Metanephros (tissue), 1 donor: Measurements from ENCODE around the gene EXOC3. TPM values are rescaled to one million over a fixed set of nuclear protein-coding genes. Genes with fewer than 3 reads are reported as not detected.

Experiments
- total RNA-seq: library from RNA; depleted of rRNA; stranded (reverse); fragments of >200 nt; gene quantifications from one replicate; pipeline ENCODE4 v1.2.3, GENCODE V29; 2014

EXOC3 gene
- 55.2 TPM for total RNA-seq

DNA sequence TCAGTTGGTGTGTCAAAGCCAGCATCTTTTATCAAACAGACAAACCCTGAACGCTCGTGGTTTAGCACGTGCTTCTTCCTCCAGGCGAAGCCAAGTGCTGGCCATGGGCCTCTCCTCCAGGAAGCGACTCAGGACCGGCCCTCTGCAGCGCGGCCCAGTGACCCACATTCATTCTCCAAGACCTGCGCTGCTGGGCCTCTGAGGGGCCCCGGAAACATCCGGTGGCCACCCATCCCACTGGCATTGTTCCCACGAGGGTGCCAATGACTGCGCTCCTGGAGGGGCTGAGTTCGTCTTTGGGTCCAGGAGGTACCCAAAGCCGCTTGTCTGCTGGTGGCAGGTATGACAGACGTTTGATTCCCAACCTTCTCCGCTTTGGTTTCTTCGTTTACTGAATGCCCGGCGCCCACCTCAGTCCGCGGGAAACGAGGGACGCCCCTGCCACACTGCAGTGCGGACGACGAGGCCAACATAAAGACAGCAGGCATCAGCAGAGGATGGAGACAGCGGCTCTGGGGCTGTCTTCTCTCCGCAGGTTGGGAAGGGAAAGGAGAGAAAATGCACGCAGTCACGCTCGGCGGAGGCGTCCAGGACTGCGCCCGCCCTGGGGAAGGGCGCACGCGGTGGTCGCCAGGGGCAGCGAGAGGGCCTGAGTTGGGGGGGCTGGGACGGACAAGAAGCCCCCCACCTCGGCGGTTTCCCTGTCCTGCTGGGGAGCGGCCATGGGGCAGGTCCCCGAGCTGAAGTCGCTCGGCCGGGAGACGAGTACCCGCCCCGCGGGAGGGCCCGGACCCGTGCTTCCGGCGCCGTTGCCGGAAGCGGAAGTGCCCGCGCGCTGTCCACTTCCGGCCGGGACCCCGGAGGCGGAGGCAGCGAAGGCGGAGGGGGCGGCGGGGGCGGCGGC, at the start of gene EXOC3:
Gene EXOC3, plus strand, starts transcription at position 842 of the 904 bp plus-strand sequence. CDS start 3,030 bp downstream, outside the sequence.

Other genes starting within 250 kb of the EXOC3 start
- gene CCDC127, start 225.0 kb upstream of the EXOC3 start, total RNA-seq, result 6.4 TPM
- 121 TPM for gene SDHA, start 224.9 kb upstream of the EXOC3 start, total RNA-seq
- 93.5 TPM for gene PDCD6, start 171.5 kb upstream of the EXOC3 start, total RNA-seq
- gene AHRR, start 121.5 kb upstream of the EXOC3 start, total RNA-seq, result 6.4 TPM
- gene SLC9A3, start 81.3 kb downstream of the EXOC3 start, total RNA-seq, result 44.5 TPM
- gene CEP72, start 169.2 kb downstream of the EXOC3 start, total RNA-seq, result 11.7 TPM